ENCODE results near the gene PDE4A. TPM values are rescaled to one million over a fixed set of nuclear protein-coding genes. Genes with fewer than 3 reads are reported as not detected.
"Not testable (repeated sequence)": the region's sequence is repeated elsewhere in the genome, so short reads cannot be mapped to it uniquely, and the experiment has no call there.

Gene PDE4A
- total and polyA plus RNA-seq, 10 of the 15 experiments (the other 5 are each of a cell fraction or from before 2014, with no cell fraction given): 0.24 to 13.3 (median 4.9) TPM

GRCh38 chr19:10374931-10375330 is 45.4 kb upstream of the PDE4A start:
- no peak overlapping the region for H3K4me3 ChIP-seq
- DNase-seq (ENCODE audit: low read depth, low spot score) (no peak), FAIRE-seq (no peak), ATAC-seq (no peak)
- no peak overlapping the region for H3K4me2 ChIP-seq (ENCODE audit: control insufficient read depth, insufficient read depth)
- peaks cover 16% of the 10 kb centered on the region for H3K79me2 ChIP-seq (ENCODE audit: control insufficient read depth, insufficient read depth, low read length)
- no peaks in the 10 kb centered on the region for H3K27me3 ChIP-seq (replicated peaks in 1 of 2; ENCODE audit: control insufficient read depth in 2 of 2, insufficient read depth in 2 of 2, low read length in 1 of 2)
- in situ Hi-C loops (cut with MboI): no loop called here
- peaks cover 3 to 12% of the 10 kb centered on the region in 2 experiments; a peak in 3 of 4 replicates for H3K36me3 ChIP-seq (ENCODE audit: control insufficient read depth in 2 of 2, insufficient read depth in 2 of 2, low read length in 1 of 2)
- intact Hi-C loops (cut with micrococcal nuclease; ENCODE audit: unreplicated experiment): no loop called here
- no TSS peak for BruUV-seq (replicated peaks)
- H3K9ac ChIP-seq (ENCODE audit: control insufficient read depth, insufficient read depth, low read length): no peak overlapping the region
- WGBS (ENCODE audit: insufficient coverage, insufficient replicate concordance, low lambda C conversion rate, missing lambda C conversion rate): 87% methylated on average over 5 of the region's 5 CpGs
- H3K9me3 ChIP-seq (replicated peaks; ENCODE audit: control insufficient read depth, insufficient read depth, low read length): no peaks in the 10 kb centered on the region
- TF ChIP-seq SUZ12 (IDR thresholded peaks at IDR 0.05; ENCODE audit: unreplicated experiment): no peak
- TF ChIP-seq PKNOX1 (IDR thresholded peaks at IDR 0.05): no peak
- no peak for TF ChIP-seq GATAD2B (conservative IDR thresholded peaks at IDR 0.05; ENCODE audit: low read depth)
- TF ChIP-seq CUX1 (IDR thresholded peaks at IDR 0.05; ENCODE audit: insufficient replicate concordance, low read depth, low read length): no peak
- no peak for TF ChIP-seq MYC (IDR thresholded peaks at IDR 0.05; ENCODE audit: insufficient read depth, insufficient read length, insufficient replicate concordance, low read length, severe bottlenecking)
- TF ChIP-seq TCF7 (IDR thresholded peaks at IDR 0.05; ENCODE audit: borderline replicate concordance): no peak
- H4K20me1 ChIP-seq (ENCODE audit: control insufficient read depth, insufficient read depth): no peaks in the 10 kb centered on the region
- ChIA-PET POLR2A (interaction anchor here (0.7 to 3.4 kb wide), 4 partner anchors 53 to 151 kb away, joined by 3 to 22 read pairs (median 4); partner anchors contain the start of gene ICAM1), RAD21 (ENCODE audit: unreplicated experiment) (interaction anchor here (0.6 to 1.7 kb wide), 3 partner anchors 13 to 104 kb away, joined by 3 to 6 read pairs (median 3); partner anchors contain the start of gene ICAM1), SMC1A (ENCODE audit: uncharacterized antibody, unreplicated experiment) (interaction anchor here (0.7 to 1.8 kb wide), 4 partner anchors 14 to 116 kb away, joined by 3 to 9 read pairs (median 4); no protein-coding TSS in a partner anchor), CTCF (interaction anchor here (0.6 to 2.6 kb wide), 4 partner anchors 14 to 116 kb away, joined by 3 to 6 read pairs (median 4); no protein-coding TSS in a partner anchor)
- no peak overlapping the region for H2AFZ ChIP-seq (ENCODE audit: control insufficient read depth, low read depth, low read length)
- peaks cover 13% of the 10 kb centered on the region for H3K4me1 ChIP-seq (ENCODE audit: control insufficient read depth, insufficient read depth, low read length)
- H3K27ac ChIP-seq (ENCODE audit: control insufficient read depth, insufficient read depth): no peak overlapping the region

GRCh38 chr19:10377140-10377640 is 43.1 kb upstream of the PDE4A start:
- DNase-seq (ENCODE audit: low read depth, low spot score); in situ Hi-C loops (cut with MboI); H2AFZ ChIP-seq (ENCODE audit: control insufficient read depth, low read depth, low read length); H3K9ac ChIP-seq (ENCODE audit: control insufficient read depth, insufficient read depth, low read length); H3K27me3 ChIP-seq (replicated peaks in 1 of 2; ENCODE audit: control insufficient read depth in 2 of 2, insufficient read depth in 2 of 2, low read length in 1 of 2); H3K36me3 ChIP-seq (ENCODE audit: control insufficient read depth in 2 of 2, insufficient read depth in 2 of 2, low read length in 1 of 2); CTCF ChIA-PET; POLR2A ChIA-PET; H3K27ac ChIP-seq (ENCODE audit: control insufficient read depth, insufficient read depth); H3K4me3 ChIP-seq; FAIRE-seq; SMC1A ChIA-PET (ENCODE audit: uncharacterized antibody, unreplicated experiment); ATAC-seq; intact Hi-C loops (cut with micrococcal nuclease; ENCODE audit: unreplicated experiment); H4K20me1 ChIP-seq (ENCODE audit: control insufficient read depth, insufficient read depth); H3K4me2 ChIP-seq (ENCODE audit: control insufficient read depth, insufficient read depth); H3K9me3 ChIP-seq (replicated peaks; ENCODE audit: control insufficient read depth, insufficient read depth, low read length): not testable (repeated sequence)
- RAD21 ChIA-PET (ENCODE audit: unreplicated experiment): interaction anchor here (1.0 kb wide), 1 partner anchor 33 kb away, joined by 3 read pairs; no protein-coding TSS in a partner anchor
- 97% methylated on average over 2 of the region's 2 CpGs for WGBS (ENCODE audit: insufficient coverage, insufficient replicate concordance, low lambda C conversion rate, missing lambda C conversion rate)
- peaks cover 18% of the 10 kb centered on the region for H3K4me1 ChIP-seq (ENCODE audit: control insufficient read depth, insufficient read depth, low read length)
- H3K79me2 ChIP-seq (ENCODE audit: control insufficient read depth, insufficient read depth, low read length): peaks cover 25% of the 10 kb centered on the region
- TSS peak; percentile 37 for BruUV-seq (replicated peaks)

Data from GM12878 (cell line).